DOHH2 (cell line): Measurements from ENCODE around the gene PC.

ENCODE experiments used
- H3F3A ChIP-seq: fragments of 200-600 bp; sonication (generic), shearing (Covaris generic); 2 replicates; pipeline ENCODE4 v1.6.0; 2016; ENCODE audit warnings: antibody characterized with exemption, mild to moderate bottlenecking; ENCODE audit not compliant: control insufficient read depth, insufficient read depth
- H3K27ac ChIP-seq: fragments of 200-600 bp; sonication (generic); 2 replicates; pipeline ENCODE4 v1.5.1; 2014; ENCODE audit warnings: low read depth, mild to moderate bottlenecking, low read length, moderate library complexity
- H3K27me3 ChIP-seq: fragments of 200-600 bp; sonication (generic); 2 replicates; pipeline ENCODE4 v1.6.1; 2014; ENCODE audit warnings: mild to moderate bottlenecking, low read length, mixed read lengths; ENCODE audit not compliant: control insufficient read depth
- H3K36me3 ChIP-seq: fragments of 200-600 bp; sonication (generic); 2 replicates; pipeline ENCODE4 v1.6.1; 2014; ENCODE audit warnings: mild to moderate bottlenecking, low read length, moderate library complexity, mixed read lengths; ENCODE audit not compliant: control insufficient read depth
- H3K4me1 ChIP-seq: fragments of 200-600 bp; sonication (generic); 2 replicates; pipeline ENCODE4 v1.6.1; 2014; ENCODE audit warnings: mild to moderate bottlenecking, low read length, mixed read lengths; ENCODE audit not compliant: control insufficient read depth
- H3K4me2 ChIP-seq: fragments of 200-600 bp; sonication (generic); 2 replicates; pipeline ENCODE4 v1.6.0; 2014; ENCODE audit warnings: mild to moderate bottlenecking, low read length, moderate library complexity
- H3K4me3 ChIP-seq: fragments of 200-600 bp; sonication (generic); 2 replicates; pipeline ENCODE4 v1.5.1; 2014; ENCODE audit warnings: mild to moderate bottlenecking, low read length, mixed read lengths
- H3K79me2 ChIP-seq: fragments of 200-600 bp; sonication (generic); 2 replicates; pipeline ENCODE4 v1.6.1; 2014; ENCODE audit warnings: mild to moderate bottlenecking, low read length, mixed read lengths; ENCODE audit not compliant: control insufficient read depth
- H3K9me2 ChIP-seq: fragments of 200-600 bp; sonication (generic); replicated peaks from 2 replicates; pipeline ENCODE4 v1.6.1; 2014; ENCODE audit warnings: mild to moderate bottlenecking, low read length, mixed read lengths; ENCODE audit not compliant: control insufficient read depth
- H3K9me3 ChIP-seq: fragments of 200-600 bp; sonication (generic); 2 replicates; pipeline ENCODE4 v1.6.1; 2014; ENCODE audit warnings: antibody characterized with exemption, low read length, mixed read lengths; ENCODE audit not compliant: control insufficient read depth, insufficient read depth
- H4K20me1 ChIP-seq: fragments of 200-600 bp; sonication (generic); 2 replicates; pipeline ENCODE4 v1.6.0; 2014; ENCODE audit warnings: low read depth, mild to moderate bottlenecking, antibody characterized with exemption, low read length, moderate library complexity; ENCODE audit not compliant: control insufficient read depth, insufficient read depth
- EZH2phosphoT487 ChIP-seq: fragments of 200-600 bp; sonication (generic); IDR thresholded peaks from 2 replicates; pipeline ENCODE4 v1.6.1; 2017; ENCODE audit warnings: borderline replicate concordance, mild to moderate bottlenecking, antibody characterized with exemption, low read length, moderate library complexity, mixed read lengths
- TF ChIP-seq, protein P1 (sequence below): fragments of 200-600 bp; sonication (generic); IDR thresholded peaks from one replicate; pipeline ENCODE4 v1.5.1; 2014; ENCODE audit warnings: antibody characterized with exemption, mild to moderate bottlenecking, low read depth, low read length; ENCODE audit not compliant: poor library complexity, severe bottlenecking

The PC gene

GRCh38 chr11:66904561-66904960 lies 53.6 kb downstream of the PC start:
- no peaks in the 10 kb centered on the region for H3K36me3 ChIP-seq
- no peaks in the 10 kb centered on the region for H3K9me3 ChIP-seq
- no peak overlapping the region for H3K4me2 ChIP-seq
- H3K9me2 ChIP-seq: no peaks in the 10 kb centered on the region
- TF ChIP-seq, protein P1, sequence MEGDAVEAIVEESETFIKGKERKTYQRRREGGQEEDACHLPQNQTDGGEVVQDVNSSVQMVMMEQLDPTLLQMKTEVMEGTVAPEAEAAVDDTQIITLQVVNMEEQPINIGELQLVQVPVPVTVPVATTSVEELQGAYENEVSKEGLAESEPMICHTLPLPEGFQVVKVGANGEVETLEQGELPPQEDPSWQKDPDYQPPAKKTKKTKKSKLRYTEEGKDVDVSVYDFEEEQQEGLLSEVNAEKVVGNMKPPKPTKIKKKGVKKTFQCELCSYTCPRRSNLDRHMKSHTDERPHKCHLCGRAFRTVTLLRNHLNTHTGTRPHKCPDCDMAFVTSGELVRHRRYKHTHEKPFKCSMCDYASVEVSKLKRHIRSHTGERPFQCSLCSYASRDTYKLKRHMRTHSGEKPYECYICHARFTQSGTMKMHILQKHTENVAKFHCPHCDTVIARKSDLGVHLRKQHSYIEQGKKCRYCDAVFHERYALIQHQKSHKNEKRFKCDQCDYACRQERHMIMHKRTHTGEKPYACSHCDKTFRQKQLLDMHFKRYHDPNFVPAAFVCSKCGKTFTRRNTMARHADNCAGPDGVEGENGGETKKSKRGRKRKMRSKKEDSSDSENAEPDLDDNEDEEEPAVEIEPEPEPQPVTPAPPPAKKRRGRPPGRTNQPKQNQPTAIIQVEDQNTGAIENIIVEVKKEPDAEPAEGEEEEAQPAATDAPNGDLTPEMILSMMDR: no peak
- no peak for TF ChIP-seq EZH2phosphoT487
- no peaks in the 10 kb centered on the region for H3F3A ChIP-seq
- H3K4me1 ChIP-seq: no peaks in the 10 kb centered on the region
- no peak overlapping the region for H3K27ac ChIP-seq
- peaks cover 3% of the 10 kb centered on the region; the same call in 1 of the 2 replicates for H3K27me3 ChIP-seq
- H4K20me1 ChIP-seq: no peaks in the 10 kb centered on the region
- no peaks in the 10 kb centered on the region for H3K79me2 ChIP-seq
- H3K4me3 ChIP-seq: no peak overlapping the region

DNA sequence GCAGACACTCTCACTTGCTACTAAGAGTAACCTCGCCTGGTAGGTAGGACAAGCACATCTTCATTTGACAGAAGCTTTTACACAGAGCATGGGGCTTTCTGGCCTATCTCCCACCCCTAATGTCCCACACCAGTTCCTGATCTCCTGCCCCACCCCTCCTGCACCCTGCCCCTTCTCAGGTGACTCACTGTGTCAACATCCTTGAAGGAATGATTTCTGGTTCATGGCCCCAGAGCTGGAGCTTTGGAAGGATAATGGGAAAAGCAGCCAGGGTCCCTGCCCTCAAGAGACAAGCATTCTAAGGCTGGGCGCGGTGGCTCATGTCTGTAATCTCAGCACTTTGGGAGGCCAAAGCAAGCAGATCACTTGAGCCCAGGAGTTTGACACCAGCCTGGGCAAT lies 54.1 kb downstream of the PC start:
- Histone ChIP-seq H3K4me1 (no peaks in the 10 kb centered on the region), H3K9me3 (no peaks in the 10 kb centered on the region), H3K79me2 (no peaks in the 10 kb centered on the region), H4K20me1 (no peaks in the 10 kb centered on the region), H3K4me2 (no peak overlapping the region), H3K36me3 (no peaks in the 10 kb centered on the region), H3K27me3 (peaks cover 3% of the 10 kb centered on the region; the same call in 1 of the 2 replicates), H3K4me3 (no peak overlapping the region), H3F3A (no peaks in the 10 kb centered on the region), H3K9me2 (no peaks in the 10 kb centered on the region), H3K27ac (no peak overlapping the region)
- TF ChIP-seq, protein P1: no peak
- no peak for TF ChIP-seq EZH2phosphoT487

GRCh38 chr11:66902486-66903177 lies 55.6 kb downstream of the PC start:
- H3K36me3 ChIP-seq: no peaks in the 10 kb centered on the region
- H4K20me1 ChIP-seq: no peaks in the 10 kb centered on the region
- no peaks in the 10 kb centered on the region for H3K79me2 ChIP-seq
- H3K4me3 ChIP-seq: no peak overlapping the region
- no peaks in the 10 kb centered on the region for H3K4me1 ChIP-seq
- H3K4me2 ChIP-seq: no peak overlapping the region
- no peaks in the 10 kb centered on the region for H3F3A ChIP-seq
- no peaks in the 10 kb centered on the region for H3K9me3 ChIP-seq
- TF ChIP-seq, protein P1: no peak
- no peak for TF ChIP-seq EZH2phosphoT487
- H3K27me3 ChIP-seq: peaks cover 3% of the 10 kb centered on the region; the same call in 1 of the 2 replicates
- H3K9me2 ChIP-seq: no peaks in the 10 kb centered on the region
- no peak overlapping the region for H3K27ac ChIP-seq
